ENCODE measurements around the gene CSMD2. TPM values are rescaled to one million over a fixed set of nuclear protein-coding genes. Genes with fewer than 3 reads are reported as not detected.

The CSMD2 gene
- polyA plus RNA-seq, 3 donors: 0.84 to 1.3 (median 1.0) TPM

- DNase-seq (ENCODE audit: extremely low read depth in 1 of 11, low read depth in 9 of 11, low spot score in 4 of 11): no peak
Measured at GRCh38 chr1:33624261-33624990, 540.6 kb downstream of the CSMD2 start.

DNA sequence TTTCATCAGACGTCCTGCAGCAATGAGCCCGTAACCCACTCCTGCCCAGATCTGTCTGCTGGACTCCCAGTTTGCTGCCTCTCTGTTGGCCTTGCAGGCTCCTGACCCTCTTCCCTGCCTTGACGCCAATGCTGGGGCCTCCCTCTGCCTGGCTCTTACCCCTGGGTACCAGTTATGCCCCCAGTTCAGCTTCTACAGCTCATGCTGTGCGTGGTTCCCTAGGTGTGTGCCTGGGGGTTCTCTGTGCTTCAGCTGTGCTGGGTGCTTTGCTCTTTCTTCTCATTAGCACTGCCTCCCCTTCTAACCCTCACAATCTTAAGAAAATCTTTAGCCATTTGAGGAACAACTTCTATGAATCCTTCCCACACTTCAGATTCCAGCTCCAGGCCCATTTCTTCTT is 541.2 kb downstream of the CSMD2 start:
- no peak for DNase-seq (ENCODE audit: extremely low read depth in 1 of 11, low read depth in 9 of 11, low spot score in 4 of 11)

DNA sequence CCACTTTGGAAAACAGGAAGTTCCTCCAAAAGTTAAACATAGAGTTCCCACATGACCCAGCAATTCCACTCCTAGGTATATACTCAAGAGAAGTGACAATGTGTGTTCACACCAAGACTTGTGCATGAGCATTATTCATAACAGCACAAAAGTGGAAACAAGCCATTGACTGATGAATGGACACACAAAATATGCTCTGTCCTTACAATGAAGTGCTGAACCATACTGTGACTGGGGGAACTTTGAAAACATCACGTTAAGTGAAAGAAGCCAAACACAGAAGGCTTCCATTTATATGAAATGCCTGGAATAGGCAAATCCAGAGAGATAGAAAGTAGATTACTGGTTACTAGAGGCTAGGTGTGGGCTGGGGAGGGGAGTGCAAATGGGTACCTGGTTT is 542.3 kb downstream of the CSMD2 start:
- DNase-seq (ENCODE audit: extremely low read depth in 1 of 11, low read depth in 9 of 11, low spot score in 4 of 11): no peak

DNA sequence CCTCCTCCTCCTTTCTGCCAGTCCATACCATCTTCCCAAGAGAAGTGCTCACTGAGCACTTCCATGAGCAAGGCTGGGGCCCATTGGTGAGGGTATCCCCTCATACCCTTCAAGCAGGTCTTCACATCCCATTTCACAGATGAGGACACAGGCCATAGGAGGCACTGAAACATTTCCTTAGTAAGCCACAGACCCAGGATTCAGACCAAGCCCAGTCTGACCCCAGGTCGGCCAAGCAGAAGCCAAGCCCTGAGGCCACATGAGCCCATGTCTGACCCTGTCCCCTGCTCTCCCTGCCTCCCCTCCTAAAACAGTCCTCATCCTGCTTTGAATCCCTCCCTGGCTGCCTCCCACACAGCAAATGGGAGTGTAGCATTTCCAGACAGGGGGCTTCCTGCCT is 546.4 kb downstream of the CSMD2 start:
- no peak for DNase-seq (ENCODE audit: extremely low read depth in 1 of 11, low read depth in 9 of 11, low spot score in 4 of 11)

DNA sequence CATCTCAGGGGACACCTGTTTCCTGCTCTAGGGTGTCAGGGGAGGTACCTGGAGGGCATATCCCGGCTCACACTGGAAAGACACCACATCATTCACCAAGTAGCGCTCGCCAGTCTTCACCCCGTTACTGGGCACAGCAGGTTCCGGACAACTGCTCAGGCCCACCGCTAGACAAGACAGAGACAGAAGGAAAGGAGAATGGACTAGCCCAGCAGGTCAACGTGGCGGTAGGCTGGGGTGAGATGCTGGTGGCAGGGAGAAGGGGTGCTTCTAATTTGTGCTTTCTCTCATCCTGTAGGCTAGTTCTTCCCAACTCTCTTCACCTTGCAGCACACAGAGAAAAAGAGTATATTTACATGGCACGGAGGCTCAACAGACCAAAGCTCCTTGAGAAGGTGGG is 547.6 kb downstream of the CSMD2 start:
- no peak for DNase-seq (ENCODE audit: extremely low read depth in 1 of 11, low read depth in 9 of 11, low spot score in 4 of 11)

- no peak for DNase-seq (ENCODE audit: extremely low read depth in 1 of 11, low read depth in 9 of 11, low spot score in 4 of 11)
Measured at GRCh38 chr1:33616780-33617179, 548.2 kb downstream of the CSMD2 start.

GRCh38 chr1:33615546-33615945 is 549.5 kb downstream of the CSMD2 start:
- no peak for DNase-seq (ENCODE audit: extremely low read depth in 1 of 11, low read depth in 9 of 11, low spot score in 4 of 11)

GRCh38 chr1:33610864-33611455 is 554.1 kb downstream of the CSMD2 start:
- DNase-seq (ENCODE audit: extremely low read depth in 1 of 11, low read depth in 9 of 11, low spot score in 4 of 11): no peak

DNA sequence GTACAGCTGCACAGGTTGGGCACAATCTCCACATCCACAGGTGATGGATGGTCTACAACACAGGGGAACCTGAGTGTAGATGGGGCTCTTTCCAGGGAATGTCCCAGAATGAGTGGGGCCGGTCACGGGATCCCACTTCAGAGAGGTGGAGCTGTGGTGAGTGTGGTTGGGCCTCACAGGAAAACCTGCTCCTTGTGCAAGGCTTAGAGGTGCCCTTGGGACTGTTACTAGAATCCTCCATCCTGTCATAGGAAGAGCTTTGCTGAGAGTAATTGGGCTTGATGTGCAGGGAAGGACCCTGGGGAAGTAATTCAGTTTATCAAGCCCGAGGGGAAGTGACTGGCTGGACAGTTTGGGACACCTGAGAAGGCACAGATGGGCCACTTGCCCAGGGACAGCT is 554.6 kb downstream of the CSMD2 start:
- DNase-seq (ENCODE audit: extremely low read depth in 1 of 11, low read depth in 9 of 11, low spot score in 4 of 11): no peak

- no peak for DNase-seq (ENCODE audit: extremely low read depth in 1 of 11, low read depth in 9 of 11, low spot score in 4 of 11)
Measured at GRCh38 chr1:33609739-33610138, 555.3 kb downstream of the CSMD2 start.

- DNase-seq (ENCODE audit: extremely low read depth in 1 of 11, low read depth in 9 of 11, low spot score in 4 of 11): no peak
Measured at GRCh38 chr1:33608825-33609400, 556.1 kb downstream of the CSMD2 start.

- no peak for DNase-seq (ENCODE audit: extremely low read depth in 1 of 11, low read depth in 9 of 11, low spot score in 4 of 11)
Measured at GRCh38 chr1:33607444-33608005, 557.5 kb downstream of the CSMD2 start.

GRCh38 chr1:33606272-33606671 is 558.8 kb downstream of the CSMD2 start:
- no peak for DNase-seq (ENCODE audit: extremely low read depth in 1 of 11, low read depth in 9 of 11, low spot score in 4 of 11)

- DNase-seq (ENCODE audit: extremely low read depth in 1 of 11, low read depth in 9 of 11, low spot score in 4 of 11): no peak
Measured at GRCh38 chr1:33602271-33602670, 562.8 kb downstream of the CSMD2 start.

GRCh38 chr1:33601751-33602150 is 563.3 kb downstream of the CSMD2 start:
- DNase-seq (ENCODE audit: extremely low read depth in 1 of 11, low read depth in 9 of 11, low spot score in 4 of 11): no peak

DNA sequence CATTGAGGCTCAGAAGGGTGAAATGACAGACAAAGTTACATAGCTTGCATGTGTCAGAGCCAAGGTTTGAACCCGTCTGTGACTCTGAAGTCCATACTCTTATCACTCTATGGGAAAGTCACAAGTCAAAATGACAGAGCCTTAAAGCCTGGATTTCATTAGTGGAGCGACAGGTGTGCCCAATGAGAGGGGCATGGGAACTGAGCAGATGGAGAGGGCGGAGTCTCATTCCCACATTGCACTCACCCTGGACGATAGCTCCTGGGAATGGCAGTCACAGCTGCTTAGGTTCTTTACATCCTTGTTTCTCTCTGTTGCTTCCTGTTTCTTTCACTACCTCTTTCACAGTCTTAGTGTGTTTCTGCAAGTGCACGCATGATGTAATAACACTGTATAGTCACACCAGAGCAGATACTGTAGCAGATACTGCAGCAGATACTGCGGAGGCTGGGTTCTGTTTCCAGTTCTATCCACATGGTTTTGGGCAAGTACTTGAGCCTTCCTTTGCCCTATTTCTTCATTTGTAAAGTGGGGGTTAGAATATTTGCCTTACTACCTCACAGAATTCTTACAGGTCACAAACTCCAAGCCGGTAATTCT is 565.4 kb downstream of the CSMD2 start:
- no peak for DNase-seq (ENCODE audit: extremely low read depth in 1 of 11, low read depth in 9 of 11, low spot score in 4 of 11)

GRCh38 chr1:33588726-33589125 is 576.3 kb downstream of the CSMD2 start:
- no peak for DNase-seq (ENCODE audit: extremely low read depth in 1 of 11, low read depth in 9 of 11, low spot score in 4 of 11)

DNA sequence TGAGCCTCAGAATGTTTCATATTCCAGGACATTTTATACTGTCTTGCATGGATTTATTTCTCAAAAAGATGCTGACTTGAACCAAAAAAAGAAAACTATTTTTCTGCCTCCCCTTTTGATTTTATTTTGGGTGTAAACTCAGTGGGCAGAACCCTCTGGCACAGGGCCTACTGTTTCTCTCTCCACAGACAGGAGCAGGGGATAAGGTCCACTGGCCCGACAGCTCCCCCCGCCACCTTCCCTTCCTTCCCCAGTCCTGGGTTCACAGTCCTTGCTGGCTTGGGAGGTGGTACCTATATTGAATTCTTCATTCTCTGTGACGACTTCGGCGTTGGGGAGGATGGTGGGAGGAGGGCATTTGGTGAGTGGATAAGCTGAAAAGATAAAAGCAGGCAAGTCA is 578.2 kb downstream of the CSMD2 start:
- DNase-seq (ENCODE audit: extremely low read depth in 1 of 11, low read depth in 9 of 11, low spot score in 4 of 11): no peak

- DNase-seq (ENCODE audit: extremely low read depth in 1 of 11, low read depth in 9 of 11, low spot score in 4 of 11): no peak
Measured at GRCh38 chr1:33586106-33586505, 578.9 kb downstream of the CSMD2 start.

DNA sequence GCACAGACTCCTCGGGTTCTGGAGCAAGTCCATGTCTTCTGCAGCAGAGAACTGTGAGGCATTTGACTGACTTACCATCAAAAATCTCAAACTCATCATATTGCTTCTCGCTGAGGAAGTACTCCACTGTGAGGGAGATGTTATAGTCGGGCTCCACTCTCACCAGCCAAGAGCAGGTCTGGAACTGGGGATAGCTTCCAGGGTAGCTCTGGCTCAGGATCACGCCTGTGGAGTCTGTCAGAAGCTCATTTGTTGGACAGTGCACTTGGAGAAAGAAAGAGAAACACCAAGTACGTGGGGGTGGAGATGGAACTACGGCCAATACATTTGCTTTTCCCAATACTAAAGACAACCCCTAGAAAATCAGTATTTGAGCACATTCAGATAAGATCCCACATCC is 581.5 kb downstream of the CSMD2 start:
- no peak for DNase-seq (ENCODE audit: extremely low read depth in 1 of 11, low read depth in 9 of 11, low spot score in 4 of 11)

All from renal cortex interstitium (tissue), 11 donors.